GM18511 (cell line): ENCODE data around the gene PAQR3.
"Not testable (repeated sequence)": the region's sequence is repeated elsewhere in the genome, so short reads cannot be mapped to it uniquely, and the experiment has no call there.

Source experiments
- ATAC-seq: cut with Tn5 transposase; IDR thresholded peaks from one replicate; pipeline ENCODE4 v1.9.1; 2021; ENCODE audit warnings: mild to moderate bottlenecking, moderate library complexity; ENCODE audit not compliant: unreplicated experiment

Gene PAQR3

DNA sequence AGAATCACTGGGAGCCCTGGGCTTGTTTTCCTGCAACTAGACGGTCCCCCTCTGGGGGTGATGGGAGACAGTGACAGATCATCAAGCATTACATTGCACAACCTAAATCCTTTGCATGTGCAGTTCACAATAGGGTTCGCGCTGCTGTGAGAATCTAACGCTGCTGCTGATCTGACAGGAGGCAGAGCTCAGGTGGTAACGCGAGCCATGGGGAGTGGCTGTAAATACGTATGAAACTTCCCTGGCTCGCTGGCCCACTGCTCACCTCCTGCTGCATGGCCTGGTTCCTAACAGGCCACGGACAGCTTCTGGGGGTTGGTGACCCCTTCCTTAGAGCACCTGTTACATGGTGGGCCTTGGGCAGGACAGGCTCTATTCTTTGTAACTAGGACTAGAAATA, 10.4 kb downstream of the PAQR3 start:
- ATAC-seq, result no peak

DNA sequence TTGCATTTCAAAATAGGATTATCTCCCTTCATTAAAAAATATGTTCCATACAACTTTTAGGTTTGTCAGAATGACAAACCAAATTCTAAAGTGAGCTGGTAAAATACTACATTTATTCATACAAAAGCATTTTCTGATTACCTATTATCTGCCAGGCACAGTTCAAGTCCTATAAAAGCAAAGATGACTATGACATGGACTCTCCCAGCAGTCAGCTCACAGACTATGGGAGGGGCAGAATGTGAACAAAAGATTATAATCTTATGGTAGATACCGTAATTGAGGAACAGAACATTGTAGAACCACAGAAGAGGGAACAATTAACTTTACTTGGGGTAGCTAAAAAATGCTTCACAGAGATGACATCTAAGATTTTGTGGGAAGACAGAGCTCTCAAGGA, 12.4 kb downstream of the PAQR3 start:
- ATAC-seq, result no peak

DNA sequence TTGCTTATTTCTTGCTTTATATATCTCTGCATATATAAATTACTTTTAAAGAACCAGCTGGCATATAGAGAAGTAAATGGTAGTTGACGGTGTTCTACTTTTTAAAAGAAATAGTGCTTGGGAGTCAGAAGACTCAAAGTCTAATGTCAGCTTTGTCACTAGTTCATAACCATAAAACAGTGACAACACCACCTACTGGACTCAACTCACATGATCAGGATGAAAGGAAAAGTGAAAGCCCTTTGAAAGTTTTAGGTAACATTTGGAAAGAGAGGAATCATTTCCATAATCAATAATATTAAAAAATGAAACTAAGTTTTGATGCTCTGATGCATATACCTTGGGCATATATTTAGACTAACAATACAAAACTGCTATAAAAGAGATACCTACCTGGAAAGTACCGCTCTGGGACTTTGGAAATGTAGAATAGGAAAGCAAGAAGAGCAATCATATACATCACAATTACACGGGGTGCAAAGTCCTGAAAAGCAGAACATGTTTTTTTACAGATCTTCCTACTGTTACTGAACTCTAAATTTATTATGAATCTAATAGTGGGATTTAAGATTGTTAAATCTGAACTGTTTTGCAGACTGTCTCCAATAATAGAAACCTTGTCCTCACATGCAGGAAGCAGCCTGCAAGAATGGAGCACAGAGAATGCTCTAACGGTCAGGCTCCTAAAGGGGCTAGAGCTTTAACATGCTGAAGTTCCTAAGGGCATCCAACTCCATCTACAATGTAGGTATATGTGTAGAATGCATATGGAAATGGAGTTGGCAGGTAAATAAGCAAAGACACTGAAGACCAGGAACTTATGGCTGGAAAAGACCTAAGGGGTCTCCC, 15.6 kb downstream of the PAQR3 start:
- peak; percentile 66 for ATAC-seq

DNA sequence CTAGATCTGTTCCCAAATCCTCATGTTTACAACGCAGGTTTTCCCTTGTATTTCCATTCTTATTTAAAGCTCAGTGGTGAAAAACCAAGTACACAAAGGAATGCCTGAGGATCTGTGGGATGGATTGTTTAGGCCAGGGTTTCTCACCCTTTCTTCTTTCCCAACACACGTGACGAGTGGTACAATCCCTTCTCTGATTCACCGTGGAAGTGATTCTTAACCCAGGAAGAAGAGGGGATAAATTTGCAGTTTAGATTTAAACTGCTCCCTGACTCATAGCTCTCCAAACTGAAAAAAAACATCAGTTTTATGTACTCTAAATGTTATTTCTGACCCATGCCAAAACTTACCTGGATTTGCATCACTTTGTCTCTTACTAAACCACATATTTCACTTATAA, 17.0 kb downstream of the PAQR3 start:
- no peak for ATAC-seq

- no peak for ATAC-seq
Measured at GRCh38 chr4:78910612-78911011, 28.6 kb downstream of the PAQR3 start.

- ATAC-seq, result not testable (repeated sequence)
Measured at GRCh38 chr4:78908974-78909373, 30.3 kb downstream of the PAQR3 start.

- ATAC-seq, result no peak
Measured at GRCh38 chr4:78907638-78908037, 31.6 kb downstream of the PAQR3 start.

DNA sequence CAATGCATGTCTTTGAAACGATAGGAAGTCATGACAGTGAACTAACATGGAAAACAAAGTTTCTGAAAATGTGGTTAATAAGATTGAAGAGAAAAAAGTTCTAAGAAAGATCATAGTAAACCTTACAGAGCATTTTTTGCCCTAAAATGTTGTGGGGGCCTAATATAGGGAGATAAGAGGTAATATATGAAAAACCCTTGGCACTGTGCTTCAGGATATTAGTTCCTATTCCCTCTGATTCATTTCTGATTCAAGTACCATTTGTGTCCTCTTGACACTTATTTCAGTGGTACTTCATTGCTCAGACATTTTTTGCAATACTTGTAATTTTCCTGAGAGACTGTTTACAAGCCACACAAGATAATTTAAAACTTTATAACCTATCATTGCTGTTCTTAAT, 35.1 kb downstream of the PAQR3 start:
- no peak for ATAC-seq

DNA sequence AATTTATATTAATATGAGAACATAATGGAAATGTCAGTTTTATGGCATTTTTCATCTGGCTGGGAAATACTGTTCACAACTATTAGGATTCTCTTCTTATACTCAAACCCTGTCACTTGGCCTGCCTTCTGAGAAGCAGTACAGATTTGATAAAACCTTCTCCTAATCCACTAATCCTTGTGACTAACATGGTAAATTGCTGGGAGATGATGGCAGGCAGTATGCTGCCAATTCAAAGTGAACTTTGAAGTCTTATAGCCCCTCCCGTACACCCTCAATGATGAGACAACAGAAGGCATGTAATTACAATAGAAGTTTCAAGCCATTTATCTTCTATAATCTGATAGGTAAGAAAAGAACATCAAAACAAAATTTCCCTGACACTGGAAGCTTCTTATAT, 36.9 kb downstream of the PAQR3 start:
- ATAC-seq, result no peak

DNA sequence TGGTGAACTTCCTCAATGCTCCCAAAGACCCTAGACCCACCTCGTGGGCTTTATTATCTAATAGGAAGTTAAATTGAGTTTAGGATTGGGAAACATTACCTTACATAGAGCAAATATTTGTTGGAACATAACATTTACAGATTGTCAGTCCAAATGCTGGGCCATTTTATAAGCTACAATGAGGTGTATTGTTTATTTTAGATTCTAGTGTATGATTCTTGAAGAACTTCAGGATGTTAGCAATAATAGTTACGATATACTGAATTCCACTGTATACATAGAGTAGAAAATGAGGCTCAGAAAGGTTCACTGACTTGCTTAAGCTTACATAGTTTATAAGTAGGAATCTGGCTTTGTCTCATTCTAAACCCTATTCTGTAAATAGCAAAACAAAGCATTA, 37.4 kb downstream of the PAQR3 start:
- no peak for ATAC-seq

- ATAC-seq, result no peak
Measured at GRCh38 chr4:78899302-78899701, 39.9 kb downstream of the PAQR3 start.

- no peak for ATAC-seq
Measured at GRCh38 chr4:78889955-78890354, 49.3 kb downstream of the PAQR3 start.

GRCh38 chr4:78885598-78885997, 53.6 kb downstream of the PAQR3 start:
- no peak for ATAC-seq

- peak; percentile 45 for ATAC-seq
Measured at GRCh38 chr4:78880874-78881492, 58.3 kb downstream of the PAQR3 start.

- ATAC-seq, result no peak
Measured at GRCh38 chr4:78878031-78878430, 61.2 kb downstream of the PAQR3 start.

GRCh38 chr4:78876568-78877320, 62.5 kb downstream of the PAQR3 start:
- no peak for ATAC-seq

- ATAC-seq, result no peak
Measured at GRCh38 chr4:78870056-78870455, 69.2 kb downstream of the PAQR3 start.

GRCh38 chr4:78868712-78869111, 70.5 kb downstream of the PAQR3 start:
- ATAC-seq, result not testable (repeated sequence)

- no peak for ATAC-seq
Measured at GRCh38 chr4:78865451-78865850, 73.8 kb downstream of the PAQR3 start.

GRCh38 chr4:78864405-78865024, 74.7 kb downstream of the PAQR3 start:
- peak; percentile 45 for ATAC-seq

GRCh38 chr4:78863991-78864390, 75.2 kb downstream of the PAQR3 start:
- ATAC-seq, result peak; percentile 27
